ENCODE measurements around the gene SCAMP4.

SCAMP4 gene

GRCh38 chr19:1914826-1915341, 9.7 kb downstream of the SCAMP4 start:
- no peak for DNase-seq

DNA sequence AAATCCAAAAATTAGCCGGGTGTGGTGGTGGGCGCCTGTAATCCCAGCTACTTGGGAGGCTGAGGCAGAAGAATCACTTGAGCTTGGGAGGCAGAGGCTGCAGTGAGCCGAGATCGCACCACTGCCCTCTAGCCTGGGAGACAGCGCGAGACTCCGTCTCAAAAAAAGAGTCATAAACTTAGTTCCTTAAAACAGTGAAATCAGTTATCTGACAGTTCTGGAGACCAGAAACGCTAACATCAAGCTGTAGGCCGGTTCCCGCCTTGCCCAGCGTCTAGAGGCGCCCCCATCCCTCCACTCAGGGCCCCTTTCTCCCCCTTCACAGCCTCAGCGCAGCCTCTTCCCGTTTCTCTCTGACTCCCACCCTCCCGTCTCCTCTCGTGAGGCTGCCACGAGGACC, 11.9 kb downstream of the SCAMP4 start:
- peak; percentile 7 for DNase-seq

DNA sequence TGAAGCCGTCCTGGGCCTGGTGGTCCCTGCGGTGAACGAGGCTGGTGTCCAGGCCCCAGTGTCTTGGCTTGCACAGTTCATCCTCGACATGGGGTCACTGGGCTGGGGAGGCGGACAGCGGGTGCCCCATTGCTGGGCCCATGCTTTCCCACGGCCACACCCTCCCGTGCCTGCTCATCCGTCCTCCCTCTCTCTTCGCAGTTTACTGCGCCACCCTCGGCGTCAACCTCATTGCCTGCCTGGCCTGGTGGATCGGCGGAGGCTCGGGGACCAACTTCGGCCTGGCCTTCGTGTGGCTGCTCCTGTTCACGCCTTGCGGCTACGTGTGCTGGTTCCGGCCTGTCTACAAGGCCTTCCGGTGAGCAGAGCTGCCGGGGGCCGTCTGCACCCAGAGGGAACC, 12.7 kb downstream of the SCAMP4 start:
- no peak for DNase-seq

DNA sequence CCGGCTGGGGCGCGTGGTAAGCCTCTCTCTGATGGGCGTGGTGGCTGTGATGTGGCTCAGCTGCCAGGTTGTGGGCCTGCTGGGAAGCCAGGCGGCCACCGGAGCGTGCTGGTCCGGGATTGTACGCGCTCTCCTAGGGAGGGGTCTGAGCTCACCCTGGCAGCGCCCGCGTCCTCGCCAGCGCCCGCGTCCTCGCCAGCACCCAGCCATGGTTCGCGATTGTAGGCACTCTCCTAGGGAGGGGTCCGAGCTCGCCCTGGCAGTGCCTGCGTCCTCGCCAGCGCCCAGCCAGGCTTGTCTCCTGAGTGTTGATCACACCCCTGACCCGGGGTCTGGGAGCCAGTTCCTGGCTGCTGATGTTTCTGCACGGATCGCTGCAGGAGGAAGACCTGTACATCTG, 13.8 kb downstream of the SCAMP4 start:
- DNase-seq: no peak

DNA sequence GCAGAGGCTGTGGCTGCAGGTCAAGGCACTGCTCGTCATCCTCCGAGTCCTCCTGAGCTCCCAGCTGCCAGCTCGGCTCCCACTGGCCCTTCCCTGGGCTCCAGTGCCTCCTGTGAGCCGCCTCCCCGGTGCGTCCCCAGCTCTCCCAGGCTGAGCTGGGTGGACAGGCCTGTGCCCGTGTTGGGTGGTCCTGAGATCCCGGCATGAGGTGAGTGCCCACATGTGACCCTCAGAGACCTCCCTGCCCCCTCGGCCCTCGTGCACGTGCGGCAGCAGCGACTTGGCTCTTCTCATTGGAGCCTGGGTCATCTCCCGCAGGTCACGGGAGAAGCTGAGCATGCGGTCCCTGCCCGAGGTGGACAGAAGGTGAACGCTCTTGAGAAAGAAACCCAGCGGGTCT, 15.4 kb downstream of the SCAMP4 start:
- no peak for DNase-seq

GRCh38 chr19:1921326-1921725, 16.1 kb downstream of the SCAMP4 start:
- DNase-seq: no peak

DNA sequence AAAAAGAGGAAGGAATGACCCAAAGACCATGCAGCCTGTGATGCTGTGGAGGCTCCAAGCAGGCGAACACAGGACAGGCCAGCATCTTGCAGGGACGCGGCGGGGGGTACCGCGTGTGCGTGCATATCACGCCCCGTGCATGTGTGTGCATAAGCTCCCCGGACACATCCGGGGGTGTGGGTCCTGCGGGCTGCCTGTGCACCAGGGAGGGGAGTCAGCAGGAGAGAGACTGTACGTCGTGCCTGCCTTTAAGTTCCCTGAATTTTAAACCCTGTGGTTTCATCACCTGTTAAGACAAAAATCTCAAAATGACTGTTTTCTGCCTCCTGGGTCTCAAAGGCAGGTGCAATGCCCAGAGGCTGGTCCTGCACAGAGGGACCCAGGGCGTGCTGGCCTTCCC, 16.6 kb downstream of the SCAMP4 start:
- no peak for DNase-seq

GRCh38 chr19:1922803-1923202, 17.6 kb downstream of the SCAMP4 start:
- DNase-seq: no peak

DNA sequence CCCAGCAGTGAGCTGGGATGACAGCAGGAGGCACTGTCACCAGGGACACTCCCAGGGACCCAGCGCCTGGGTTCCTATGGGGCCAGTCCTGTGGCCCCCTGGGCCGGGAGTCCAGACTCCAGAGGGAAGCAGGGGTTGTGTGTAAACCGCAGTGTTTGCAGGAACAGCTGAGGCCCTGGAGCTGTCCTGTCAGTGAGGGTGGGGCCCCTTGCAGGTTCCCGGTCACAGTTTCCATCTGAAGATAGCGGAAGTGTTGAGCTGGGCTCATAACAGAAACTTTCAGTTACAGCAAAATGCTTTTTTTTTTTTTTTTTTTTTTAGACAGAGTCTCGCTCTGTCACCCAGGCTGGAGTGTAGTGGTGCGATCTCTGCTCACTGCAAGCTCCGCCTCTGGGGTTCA, 18.1 kb downstream of the SCAMP4 start:
- peak; percentile 84 for DNase-seq

DNA sequence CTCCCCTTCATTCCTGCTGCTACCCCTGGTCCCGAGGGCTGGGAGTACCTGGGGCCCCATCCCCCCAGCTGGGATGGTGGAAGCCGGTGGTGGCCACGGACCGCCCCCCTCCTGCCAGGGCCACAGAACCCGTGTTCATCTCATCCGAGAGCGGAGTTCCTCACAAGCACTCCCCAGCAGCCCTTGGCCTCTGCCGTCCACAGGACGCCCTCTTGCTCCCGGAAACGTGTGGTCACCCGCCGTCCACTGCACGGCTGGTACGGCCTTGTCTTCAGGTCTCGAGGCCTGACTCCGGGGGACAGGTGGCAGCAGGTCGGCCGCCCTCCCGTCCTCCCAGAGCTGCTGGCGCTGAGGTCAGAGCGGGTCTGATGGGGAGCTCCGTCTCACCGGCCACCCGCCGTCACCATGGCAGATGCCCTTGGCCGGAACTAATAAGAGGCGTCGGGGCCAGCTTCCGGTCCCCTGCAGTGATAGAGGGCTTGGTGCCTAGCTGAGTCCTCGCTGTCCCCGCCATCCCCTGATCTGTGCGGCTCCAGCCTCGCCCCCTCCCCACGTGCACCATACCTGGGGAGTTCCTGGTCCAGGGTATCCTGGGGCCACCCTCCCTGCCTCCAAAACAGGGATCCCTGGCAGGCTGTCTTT, 19.2 kb downstream of the SCAMP4 start:
- DNase-seq: no peak

DNA sequence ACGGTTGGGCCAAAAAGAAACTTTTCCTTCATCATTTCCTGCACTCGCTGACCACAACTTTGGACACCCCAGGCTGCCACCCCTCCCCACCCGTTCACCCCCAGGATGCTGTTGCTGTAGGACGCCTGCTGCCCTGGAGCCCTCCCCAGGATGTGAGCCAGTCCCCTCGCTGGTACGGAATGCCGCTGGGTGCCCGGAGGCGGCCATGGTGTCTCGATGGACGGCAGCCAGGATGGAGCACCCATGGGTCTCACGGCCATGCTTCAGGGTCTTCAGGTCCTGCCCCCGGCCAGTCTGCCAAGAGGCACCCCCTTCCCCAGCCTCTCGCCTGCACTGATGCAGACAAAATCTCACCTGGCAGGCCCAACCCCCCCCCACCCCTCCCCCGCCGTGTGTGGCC, 20.3 kb downstream of the SCAMP4 start:
- no peak for DNase-seq

DNA sequence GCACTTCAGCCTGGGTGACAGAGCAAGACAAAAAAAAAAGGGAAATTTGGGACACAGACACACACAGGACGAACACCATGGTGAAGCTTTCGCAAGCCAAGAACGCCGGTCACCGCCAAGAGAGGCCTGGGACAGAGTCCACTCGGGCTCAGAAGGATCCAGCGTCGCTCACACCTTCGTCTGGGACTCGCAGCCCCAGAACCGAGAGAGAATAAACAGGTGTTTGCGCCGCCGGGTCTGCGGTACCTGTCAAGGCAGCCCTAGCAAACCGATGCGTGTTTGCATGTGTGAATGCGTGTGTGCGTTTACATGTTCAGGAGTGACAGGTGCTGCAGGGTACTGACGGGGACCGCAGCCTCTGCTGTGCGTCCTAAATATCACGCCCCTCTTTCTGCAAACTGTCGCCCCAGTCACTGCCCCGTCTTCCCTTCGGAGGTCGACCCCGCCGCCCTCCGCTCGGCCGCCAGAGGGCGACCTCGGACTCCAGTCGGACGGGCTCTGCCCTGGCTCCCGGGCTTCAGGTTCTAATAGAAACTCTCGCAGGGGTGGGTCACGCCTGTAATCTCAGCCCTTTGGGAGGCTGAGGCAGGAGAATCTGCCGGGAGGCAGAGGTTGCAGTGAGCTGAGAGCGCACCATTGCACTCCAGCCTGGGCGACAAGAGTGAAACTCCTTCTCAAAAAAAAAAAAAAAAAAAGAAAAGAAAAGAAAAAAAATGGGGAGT, 24.0 kb downstream of the SCAMP4 start:
- peak; percentile 85 for DNase-seq

DNA sequence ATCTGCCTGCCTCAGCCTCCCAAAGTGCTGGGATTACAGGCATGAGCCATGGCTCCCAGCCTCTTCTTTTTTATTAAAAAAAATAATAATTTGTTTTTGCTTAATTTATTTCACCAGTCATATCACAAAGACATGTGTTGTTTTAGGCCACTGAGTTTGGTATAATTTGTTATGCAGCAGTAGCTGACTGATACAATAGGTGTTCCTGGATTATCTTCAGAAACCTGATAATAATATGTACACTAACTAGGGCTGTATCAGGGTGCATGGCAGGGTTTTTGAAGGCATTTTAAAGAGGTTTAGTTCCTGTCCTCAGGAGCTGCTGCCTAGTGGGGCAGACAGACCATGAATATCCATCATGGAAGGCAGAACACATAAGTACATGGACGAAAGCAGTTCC, 26.2 kb downstream of the SCAMP4 start:
- DNase-seq: no peak

DNA sequence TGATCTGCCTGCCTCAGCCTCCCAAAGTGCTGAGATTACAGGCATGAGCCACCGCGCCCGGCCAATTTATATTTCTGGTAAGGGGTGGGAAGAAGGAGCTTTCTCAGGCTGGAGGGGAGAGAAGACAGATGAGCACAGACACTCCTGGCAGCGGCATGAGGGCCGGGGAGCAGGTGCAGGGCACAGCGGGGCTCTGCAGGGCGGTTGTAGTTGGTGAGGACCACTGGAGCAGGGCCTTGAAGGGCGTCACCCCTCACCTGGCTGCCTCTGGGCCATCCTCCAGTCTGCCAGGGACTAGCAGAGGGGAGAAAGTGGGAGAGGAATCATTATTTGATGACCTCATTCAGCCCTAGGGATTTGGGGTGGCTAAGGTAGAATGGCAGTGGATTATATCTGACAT, 27.2 kb downstream of the SCAMP4 start:
- DNase-seq: no peak

DNA sequence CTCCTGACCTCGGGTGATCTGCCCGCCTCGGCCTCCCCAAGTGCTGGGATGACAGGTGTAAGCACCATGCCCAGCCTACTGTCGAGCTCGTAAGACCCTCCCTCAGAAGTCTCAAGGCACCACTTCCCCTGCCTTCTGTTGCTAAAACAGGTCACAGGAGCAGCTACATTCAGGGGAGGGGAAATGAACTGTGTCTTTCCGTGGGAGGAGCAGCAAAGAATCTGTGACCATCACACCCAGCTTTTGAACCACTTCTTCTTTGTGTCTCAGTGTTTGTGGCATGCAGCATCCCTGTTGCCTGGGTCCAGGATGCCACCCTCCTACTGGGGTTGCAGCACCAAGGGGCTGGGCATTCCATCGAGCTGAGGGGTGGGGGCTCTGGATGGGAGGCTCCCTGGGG, 28.0 kb downstream of the SCAMP4 start:
- peak; percentile 46 for DNase-seq

DNA sequence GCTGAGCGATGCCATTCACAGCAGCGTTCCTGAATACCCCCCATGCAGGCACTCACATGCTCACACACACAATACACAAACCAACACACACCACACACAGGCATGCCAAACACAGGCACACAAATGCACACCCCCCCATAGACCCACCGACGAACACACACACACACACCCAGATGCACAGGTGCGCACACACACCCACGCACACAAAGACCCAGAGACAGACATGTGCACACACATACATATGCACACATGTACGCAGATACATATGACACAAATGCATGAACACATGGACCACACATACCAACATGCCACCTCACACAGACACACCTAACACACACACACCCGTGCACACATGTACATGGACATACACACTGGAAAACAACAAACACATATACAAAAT, 28.7 kb downstream of the SCAMP4 start:
- no peak for DNase-seq

DNA sequence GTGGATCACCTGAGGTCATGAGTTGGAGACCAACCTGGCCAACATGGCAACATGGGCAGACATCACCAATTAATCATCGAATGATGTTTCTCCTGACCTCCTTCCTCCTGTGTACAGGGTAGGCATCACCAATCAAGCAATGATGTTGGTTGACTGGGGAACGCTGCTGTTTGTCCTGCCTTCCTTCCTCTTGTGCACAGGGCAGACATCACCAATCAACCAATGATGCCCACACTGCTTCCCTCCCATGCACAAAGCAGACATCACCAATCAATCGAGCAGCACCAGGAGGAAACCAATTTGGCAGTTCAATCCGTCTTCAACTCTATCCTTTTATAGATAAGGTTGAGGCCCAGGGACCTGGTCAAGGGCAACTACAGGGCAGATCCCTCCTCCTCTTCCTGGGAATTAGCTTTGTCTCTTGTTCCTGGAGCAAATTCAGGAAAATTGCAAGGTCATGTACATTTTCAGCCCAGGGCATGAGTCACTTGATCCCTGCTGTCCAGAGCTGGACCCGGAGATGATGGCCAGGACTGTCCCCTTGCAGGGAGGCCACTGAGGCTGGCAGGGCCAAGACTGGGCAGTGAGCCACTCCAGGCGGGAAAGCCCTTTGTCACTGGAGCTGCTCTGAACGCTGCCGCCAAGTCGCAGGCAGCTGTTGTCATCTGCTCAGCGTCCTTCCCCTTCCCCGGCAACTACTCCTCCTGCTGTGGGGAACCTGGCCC, 30.4 kb downstream of the SCAMP4 start:
- DNase-seq: peak; percentile 63

DNA sequence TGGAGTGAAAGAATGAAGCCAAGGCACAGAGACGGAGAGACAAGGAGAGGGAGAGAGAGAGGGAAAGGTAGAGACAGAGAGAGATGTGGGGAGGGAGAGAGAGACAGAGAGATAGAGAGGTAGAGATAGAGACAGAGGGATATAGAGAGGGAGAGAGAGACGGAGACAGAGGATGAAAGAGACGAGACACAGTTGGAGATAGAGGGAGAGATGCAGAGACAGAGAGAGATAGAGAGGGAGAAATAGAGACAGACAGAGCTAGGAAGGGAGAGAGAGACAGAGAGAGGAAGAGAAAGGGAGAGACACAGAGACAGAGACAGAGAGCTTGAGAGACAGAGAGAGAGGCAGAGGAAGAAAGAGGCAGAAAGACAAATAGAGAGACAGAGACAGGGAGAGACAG, 31.2 kb downstream of the SCAMP4 start:
- DNase-seq: no peak

DNA sequence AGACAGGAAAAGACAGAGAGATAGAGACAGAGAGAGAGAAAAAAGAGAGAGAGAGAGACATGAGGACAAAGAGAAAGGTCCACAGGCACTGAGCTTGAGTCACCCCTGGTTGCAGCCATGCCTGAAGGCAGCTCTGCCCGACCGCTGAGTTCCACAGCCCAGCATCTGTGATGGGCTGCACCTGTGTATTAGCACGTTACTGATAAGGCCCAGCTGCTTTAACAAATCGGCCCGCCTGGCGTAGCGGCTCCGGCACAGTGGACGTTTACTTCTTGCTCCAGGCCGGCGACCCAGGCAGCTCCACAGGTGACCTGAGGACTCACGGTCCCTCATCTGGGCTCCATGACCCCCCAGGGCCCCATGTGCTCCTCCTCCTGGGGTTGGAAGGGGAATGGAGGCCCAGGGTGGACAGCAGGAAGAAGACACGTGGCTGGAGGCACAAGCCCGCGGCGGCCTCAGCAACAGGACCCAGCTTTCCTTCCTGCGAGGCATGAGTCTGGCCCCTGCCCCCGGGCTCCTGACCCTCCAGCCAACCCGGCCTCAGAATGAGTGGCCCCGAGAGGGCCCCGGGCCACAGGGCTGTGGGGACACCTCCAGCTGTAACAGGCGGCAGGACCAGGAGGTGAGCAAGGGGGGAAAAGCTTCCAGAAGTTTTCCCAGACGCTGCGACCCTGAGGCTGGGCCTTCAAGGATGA, 31.9 kb downstream of the SCAMP4 start:
- DNase-seq: no peak

- no peak for DNase-seq
Measured at GRCh38 chr19:1938071-1938470, 32.9 kb downstream of the SCAMP4 start.

DNA sequence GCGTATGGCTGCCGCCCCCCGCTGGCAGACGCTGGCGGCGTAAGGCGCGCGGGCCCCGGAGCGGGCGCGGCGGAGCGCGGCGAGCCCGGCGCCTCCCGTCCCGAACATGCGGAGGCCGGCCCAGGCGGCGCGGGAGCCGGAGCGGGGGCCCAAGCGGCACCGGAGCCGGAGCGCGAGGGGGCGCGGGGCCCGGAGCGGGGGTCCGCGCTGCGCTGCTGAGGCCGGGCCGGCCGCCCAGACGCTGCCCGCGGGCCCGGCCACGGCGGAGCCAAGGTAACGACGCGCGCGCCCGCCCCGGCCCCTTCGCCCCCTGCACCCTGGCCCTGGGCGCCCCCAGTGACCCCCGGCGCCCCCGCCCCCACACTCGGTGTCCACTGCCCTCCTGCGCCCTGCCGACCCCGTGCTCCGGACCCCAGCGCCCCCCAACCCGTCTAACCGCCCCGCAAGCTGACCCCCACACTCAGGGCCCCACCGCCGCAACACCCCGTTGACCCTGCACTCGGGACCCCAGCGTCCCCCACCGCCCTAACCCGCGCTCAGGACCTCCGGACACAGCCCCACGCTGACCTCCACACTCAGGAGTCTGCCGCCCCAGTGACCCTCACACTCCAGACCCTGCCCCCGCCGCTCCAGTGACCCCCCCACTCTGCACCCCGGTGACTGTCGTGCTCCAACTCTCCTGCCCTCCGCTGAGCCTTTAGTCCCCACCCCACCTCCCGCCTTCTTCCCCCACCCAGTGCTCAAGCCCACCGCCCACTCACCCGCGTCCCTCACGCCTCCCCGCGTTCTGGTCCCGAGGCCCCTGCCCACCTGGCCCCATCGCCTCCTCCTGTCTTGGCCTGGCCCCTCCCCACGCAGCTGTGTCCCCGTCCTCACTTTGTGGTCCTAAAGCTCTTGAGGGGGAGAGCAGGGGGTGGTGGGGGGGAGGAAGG, 36.2 kb downstream of the SCAMP4 start, which contains the start of gene CSNK1G2:
CSNK1G2 (plus strand) TSS at position 27 of the 932 bp plus-strand sequence. CDS start 28,601 bp downstream, outside the sequence.
- DNase-seq: no peak

Measured in inflammatory macrophage treated with lipopolysaccharide for 4 hours (primary cell).